Measurements from ENCODE around the gene SMIM22. TPM values are rescaled to one million over a fixed set of nuclear protein-coding genes. Genes with fewer than 3 reads are reported as not detected.

The SMIM22 gene
- total and polyA plus RNA-seq, 2 donors (not counting 3 experiments of a cell fraction or from before 2014, with no cell fraction given): not detected

DNA sequence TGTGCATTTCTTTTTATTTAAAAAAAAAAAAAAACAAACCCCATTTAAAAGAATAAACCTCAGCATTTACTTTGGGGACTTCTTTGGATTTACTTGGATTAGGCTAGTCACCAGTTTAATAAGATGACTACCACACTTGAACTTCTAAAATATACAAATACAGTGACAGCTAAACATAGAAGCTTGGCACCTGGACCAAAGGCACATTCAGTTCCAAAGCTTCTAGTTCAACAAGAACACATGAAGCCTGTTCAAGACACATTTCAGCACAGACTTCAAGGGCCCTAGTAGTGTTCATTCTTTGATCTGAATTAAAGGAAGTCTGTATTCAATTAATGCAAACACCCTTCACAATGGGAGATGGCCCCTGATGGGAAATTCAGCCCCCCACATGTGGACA, 18.9 kb downstream of the SMIM22 start:
- Histone ChIP-seq H3K9me3 (replicated peaks; ENCODE audit: control insufficient read depth, insufficient read depth, low read length) (no peaks in the 10 kb centered on the region), H3K27ac (ENCODE audit: insufficient read depth, low read depth, low read length) (no peak overlapping the region), H3K9me1 (replicated peaks; ENCODE audit: control insufficient read depth, extremely low read depth, insufficient read depth, low read length) (no peaks in the 10 kb centered on the region), H3K4me3 (replicated peaks in 1 of 3; ENCODE audit: insufficient read depth in 1 of 3, low read depth in 1 of 3, low read length in 3 of 3) (no peak overlapping the region), H3K79me2 (ENCODE audit: control insufficient read depth, insufficient read depth, low read length) (no peaks in the 10 kb centered on the region), H3K4me1 (ENCODE audit: control insufficient read depth, extremely low read depth, insufficient read depth, low read length) (no peaks in the 10 kb centered on the region), H3K4me2 (ENCODE audit: insufficient read depth, low read length) (no peak overlapping the region), H2AFZ (ENCODE audit: low read depth, low read length) (no peak overlapping the region), H3K27me3 (ENCODE audit: control insufficient read depth in 2 of 2, insufficient read depth in 2 of 2, low read length in 2 of 2) (no peaks in the 10 kb centered on the region), H3K36me3 (ENCODE audit: control insufficient read depth in 2 of 2, extremely low read depth in 1 of 2, insufficient read depth in 2 of 2, low read length in 2 of 2) (peaks cover 11 to 41% of the 10 kb centered on the region in 2 experiments), H4K20me1 (replicated peaks; ENCODE audit: control insufficient read depth, extremely low read depth, insufficient read depth, low read length) (no peaks in the 10 kb centered on the region), H3K9ac (replicated peaks; ENCODE audit: extremely low read depth, insufficient read depth, low read length) (no peak overlapping the region)
- intact Hi-C loops (cut with micrococcal nuclease) (no loop called here), dilution Hi-C loops (cut with MboI; ENCODE audit: extremely low pct_ligation_motif_present, low sequenced_read_pairs) (no loop called here)
- no TSS peak for BruUV-seq (replicated peaks)
- TF ChIP-seq FOS (IDR thresholded peaks at IDR 0.05; ENCODE audit: borderline replicate concordance, insufficient read depth, low read length) (no peak), GATA2 (IDR thresholded peaks at IDR 0.05; ENCODE audit: insufficient read depth, insufficient read length, low read depth, low read length) (no peak), POLR2AphosphoS5 (IDR thresholded peaks at IDR 0.05; ENCODE audit: insufficient read depth, low read depth, low read length) (no peak), JUN (IDR thresholded peaks at IDR 0.05; ENCODE audit: borderline replicate concordance, insufficient read depth, insufficient read length, low read depth) (no peak)
- POLR2A ChIA-PET: no interaction called here
- DNase-seq (ENCODE audit: low read depth, low spot score) (no peak), FAIRE-seq (no peak)
- CTCF ChIA-PET: interaction anchor here (1.0 kb wide), 1 partner anchor 10 kb away, joined by 5 read pairs; no protein-coding TSS in a partner anchor

DNA sequence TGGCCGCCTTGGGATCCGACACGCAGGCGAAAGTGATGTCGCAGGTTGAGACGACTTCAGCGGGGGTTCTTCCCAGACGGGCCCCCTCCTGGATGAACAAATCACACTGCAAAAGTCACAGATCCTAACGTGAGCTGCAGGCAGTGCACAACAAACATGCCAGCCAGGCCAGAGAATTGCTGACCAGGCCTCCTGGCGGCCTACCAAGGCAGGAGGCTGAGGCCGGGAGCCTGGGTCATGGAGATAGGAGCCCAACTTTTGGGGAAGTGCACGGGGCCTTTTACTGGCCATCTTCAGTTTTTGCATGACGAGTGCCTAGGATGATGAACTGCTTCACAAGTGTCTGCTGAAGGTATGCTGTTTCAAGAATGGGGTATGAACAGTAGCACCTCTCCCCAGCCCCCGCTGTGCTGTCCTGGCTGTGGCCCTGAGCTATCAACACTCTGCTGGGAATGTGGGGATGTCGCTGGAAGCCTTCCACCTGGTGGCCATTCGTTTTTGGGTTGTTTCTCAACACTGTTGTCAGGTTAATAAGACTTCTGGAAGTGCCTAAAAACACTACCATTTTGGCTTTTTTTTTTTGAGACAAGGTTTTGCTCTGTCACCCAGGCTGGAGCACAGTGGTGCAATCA, 19.5 kb downstream of the SMIM22 start:
- H4K20me1 ChIP-seq (replicated peaks; ENCODE audit: control insufficient read depth, extremely low read depth, insufficient read depth, low read length): no peaks in the 10 kb centered on the region
- ChIA-PET POLR2A (no interaction called here), CTCF (interaction anchor here (0.8 kb wide), 1 partner anchor 12 kb away, joined by 3 read pairs; no protein-coding TSS in a partner anchor)
- no peaks in the 10 kb centered on the region for H3K27me3 ChIP-seq (ENCODE audit: control insufficient read depth in 2 of 2, insufficient read depth in 2 of 2, low read length in 2 of 2)
- H3K4me1 ChIP-seq (ENCODE audit: control insufficient read depth, extremely low read depth, insufficient read depth, low read length): no peaks in the 10 kb centered on the region
- TF ChIP-seq MYC (IDR thresholded peaks at IDR 0.05; ENCODE audit: low read depth, low read length): no peak
- TF ChIP-seq MAX (IDR thresholded peaks at IDR 0.05; ENCODE audit: insufficient read depth, insufficient read length): no peak
- TF ChIP-seq, protein P1, sequence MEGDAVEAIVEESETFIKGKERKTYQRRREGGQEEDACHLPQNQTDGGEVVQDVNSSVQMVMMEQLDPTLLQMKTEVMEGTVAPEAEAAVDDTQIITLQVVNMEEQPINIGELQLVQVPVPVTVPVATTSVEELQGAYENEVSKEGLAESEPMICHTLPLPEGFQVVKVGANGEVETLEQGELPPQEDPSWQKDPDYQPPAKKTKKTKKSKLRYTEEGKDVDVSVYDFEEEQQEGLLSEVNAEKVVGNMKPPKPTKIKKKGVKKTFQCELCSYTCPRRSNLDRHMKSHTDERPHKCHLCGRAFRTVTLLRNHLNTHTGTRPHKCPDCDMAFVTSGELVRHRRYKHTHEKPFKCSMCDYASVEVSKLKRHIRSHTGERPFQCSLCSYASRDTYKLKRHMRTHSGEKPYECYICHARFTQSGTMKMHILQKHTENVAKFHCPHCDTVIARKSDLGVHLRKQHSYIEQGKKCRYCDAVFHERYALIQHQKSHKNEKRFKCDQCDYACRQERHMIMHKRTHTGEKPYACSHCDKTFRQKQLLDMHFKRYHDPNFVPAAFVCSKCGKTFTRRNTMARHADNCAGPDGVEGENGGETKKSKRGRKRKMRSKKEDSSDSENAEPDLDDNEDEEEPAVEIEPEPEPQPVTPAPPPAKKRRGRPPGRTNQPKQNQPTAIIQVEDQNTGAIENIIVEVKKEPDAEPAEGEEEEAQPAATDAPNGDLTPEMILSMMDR (IDR thresholded peaks at IDR 0.05; ENCODE audit: extremely low read depth in 1 of 2, insufficient read depth in 1 of 2, low read depth in 1 of 2, low read length in 2 of 2): no peak
- TF ChIP-seq POLR2AphosphoS5 (IDR thresholded peaks at IDR 0.05; ENCODE audit: insufficient read depth, low read depth, low read length): no peak
- no peak for TF ChIP-seq FOS (IDR thresholded peaks at IDR 0.05; ENCODE audit: borderline replicate concordance, insufficient read depth, low read length)
- TF ChIP-seq EZH2 (IDR thresholded peaks at IDR 0.05; ENCODE audit: borderline replicate concordance, low read depth, low read length, severe bottlenecking): no peak
- no peak for TF ChIP-seq GATA2 (IDR thresholded peaks at IDR 0.05; ENCODE audit: insufficient read depth, insufficient read length, low read depth, low read length)
- TF ChIP-seq JUN (IDR thresholded peaks at IDR 0.05; ENCODE audit: borderline replicate concordance, insufficient read depth, insufficient read length, low read depth): no peak
- no peak overlapping the region for H3K9ac ChIP-seq (replicated peaks; ENCODE audit: extremely low read depth, insufficient read depth, low read length)
- no peak overlapping the region for H3K27ac ChIP-seq (ENCODE audit: insufficient read depth, low read depth, low read length)
- FAIRE-seq: no peak
- H3K9me3 ChIP-seq (replicated peaks; ENCODE audit: control insufficient read depth, insufficient read depth, low read length): no peaks in the 10 kb centered on the region
- intact Hi-C loops (cut with micrococcal nuclease): no loop called here
- H3K9me1 ChIP-seq (replicated peaks; ENCODE audit: control insufficient read depth, extremely low read depth, insufficient read depth, low read length): no peaks in the 10 kb centered on the region
- H3K79me2 ChIP-seq (ENCODE audit: control insufficient read depth, insufficient read depth, low read length): no peaks in the 10 kb centered on the region
- H2AFZ ChIP-seq (ENCODE audit: low read depth, low read length): no peak overlapping the region
- no peak for DNase-seq (ENCODE audit: low read depth, low spot score)
- dilution Hi-C loops (cut with MboI; ENCODE audit: extremely low pct_ligation_motif_present, low sequenced_read_pairs): no loop called here
- BruUV-seq (replicated peaks): no TSS peak
- no peak overlapping the region for H3K4me2 ChIP-seq (ENCODE audit: insufficient read depth, low read length)
- H3K36me3 ChIP-seq (ENCODE audit: control insufficient read depth in 2 of 2, extremely low read depth in 1 of 2, insufficient read depth in 2 of 2, low read length in 2 of 2): peaks cover 11 to 42% of the 10 kb centered on the region in 2 experiments
- H3K4me3 ChIP-seq (replicated peaks in 1 of 3; ENCODE audit: insufficient read depth in 1 of 3, low read depth in 1 of 3, low read length in 3 of 3): no peak overlapping the region

Measured in endothelial cell of umbilical vein (primary cell).